Measurements from ENCODE around the gene OR51B4.

DNA sequence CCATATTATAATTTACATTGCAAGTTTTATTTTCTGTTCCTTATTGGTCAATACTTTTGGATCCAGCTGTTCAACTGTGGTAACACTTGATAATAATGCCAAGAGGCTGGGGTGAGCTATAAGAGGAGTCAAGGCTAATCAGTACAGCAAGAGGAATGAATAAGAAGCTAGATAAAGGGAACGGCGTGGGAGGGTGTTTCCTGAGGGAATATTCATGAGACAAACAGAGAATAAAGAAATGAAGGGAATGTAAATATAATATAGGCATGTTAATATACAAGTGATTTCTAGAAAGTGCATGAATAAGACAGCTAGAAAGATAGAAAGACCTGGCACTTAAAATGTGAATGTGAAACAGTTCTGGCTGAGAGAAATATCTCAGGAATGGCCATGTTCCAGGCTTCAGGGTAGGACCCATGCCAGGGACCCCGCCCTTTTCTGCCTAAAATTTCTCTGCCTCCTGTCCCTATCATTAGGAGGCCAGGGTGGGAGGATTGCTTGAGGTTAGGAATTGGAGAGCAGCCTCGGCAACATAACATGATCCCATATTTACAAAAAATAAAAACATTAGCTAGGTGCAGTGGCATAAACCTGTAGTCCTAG, 3.9 kb downstream of the OR51B4 start:
- TF ChIP-seq, protein P1, sequence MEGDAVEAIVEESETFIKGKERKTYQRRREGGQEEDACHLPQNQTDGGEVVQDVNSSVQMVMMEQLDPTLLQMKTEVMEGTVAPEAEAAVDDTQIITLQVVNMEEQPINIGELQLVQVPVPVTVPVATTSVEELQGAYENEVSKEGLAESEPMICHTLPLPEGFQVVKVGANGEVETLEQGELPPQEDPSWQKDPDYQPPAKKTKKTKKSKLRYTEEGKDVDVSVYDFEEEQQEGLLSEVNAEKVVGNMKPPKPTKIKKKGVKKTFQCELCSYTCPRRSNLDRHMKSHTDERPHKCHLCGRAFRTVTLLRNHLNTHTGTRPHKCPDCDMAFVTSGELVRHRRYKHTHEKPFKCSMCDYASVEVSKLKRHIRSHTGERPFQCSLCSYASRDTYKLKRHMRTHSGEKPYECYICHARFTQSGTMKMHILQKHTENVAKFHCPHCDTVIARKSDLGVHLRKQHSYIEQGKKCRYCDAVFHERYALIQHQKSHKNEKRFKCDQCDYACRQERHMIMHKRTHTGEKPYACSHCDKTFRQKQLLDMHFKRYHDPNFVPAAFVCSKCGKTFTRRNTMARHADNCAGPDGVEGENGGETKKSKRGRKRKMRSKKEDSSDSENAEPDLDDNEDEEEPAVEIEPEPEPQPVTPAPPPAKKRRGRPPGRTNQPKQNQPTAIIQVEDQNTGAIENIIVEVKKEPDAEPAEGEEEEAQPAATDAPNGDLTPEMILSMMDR (conservative IDR thresholded peaks at IDR 0.05; ENCODE audit: low read depth in 2 of 2) = no peak
- TF ChIP-seq EZH2phosphoT487 (IDR thresholded peaks at IDR 0.05; ENCODE audit: unreplicated experiment) (no peak), ZNF114 (CRISPR knock-in tag; IDR thresholded peaks at IDR 0.05) (no peak), ZNF331 (CRISPR knock-in tag; IDR thresholded peaks at IDR 0.05; ENCODE audit: low read depth) (no peak), POLR2AphosphoS5 (IDR thresholded peaks at IDR 0.05; ENCODE audit: low read depth) (no peak)
- TF ChIP-seq, protein P2, sequence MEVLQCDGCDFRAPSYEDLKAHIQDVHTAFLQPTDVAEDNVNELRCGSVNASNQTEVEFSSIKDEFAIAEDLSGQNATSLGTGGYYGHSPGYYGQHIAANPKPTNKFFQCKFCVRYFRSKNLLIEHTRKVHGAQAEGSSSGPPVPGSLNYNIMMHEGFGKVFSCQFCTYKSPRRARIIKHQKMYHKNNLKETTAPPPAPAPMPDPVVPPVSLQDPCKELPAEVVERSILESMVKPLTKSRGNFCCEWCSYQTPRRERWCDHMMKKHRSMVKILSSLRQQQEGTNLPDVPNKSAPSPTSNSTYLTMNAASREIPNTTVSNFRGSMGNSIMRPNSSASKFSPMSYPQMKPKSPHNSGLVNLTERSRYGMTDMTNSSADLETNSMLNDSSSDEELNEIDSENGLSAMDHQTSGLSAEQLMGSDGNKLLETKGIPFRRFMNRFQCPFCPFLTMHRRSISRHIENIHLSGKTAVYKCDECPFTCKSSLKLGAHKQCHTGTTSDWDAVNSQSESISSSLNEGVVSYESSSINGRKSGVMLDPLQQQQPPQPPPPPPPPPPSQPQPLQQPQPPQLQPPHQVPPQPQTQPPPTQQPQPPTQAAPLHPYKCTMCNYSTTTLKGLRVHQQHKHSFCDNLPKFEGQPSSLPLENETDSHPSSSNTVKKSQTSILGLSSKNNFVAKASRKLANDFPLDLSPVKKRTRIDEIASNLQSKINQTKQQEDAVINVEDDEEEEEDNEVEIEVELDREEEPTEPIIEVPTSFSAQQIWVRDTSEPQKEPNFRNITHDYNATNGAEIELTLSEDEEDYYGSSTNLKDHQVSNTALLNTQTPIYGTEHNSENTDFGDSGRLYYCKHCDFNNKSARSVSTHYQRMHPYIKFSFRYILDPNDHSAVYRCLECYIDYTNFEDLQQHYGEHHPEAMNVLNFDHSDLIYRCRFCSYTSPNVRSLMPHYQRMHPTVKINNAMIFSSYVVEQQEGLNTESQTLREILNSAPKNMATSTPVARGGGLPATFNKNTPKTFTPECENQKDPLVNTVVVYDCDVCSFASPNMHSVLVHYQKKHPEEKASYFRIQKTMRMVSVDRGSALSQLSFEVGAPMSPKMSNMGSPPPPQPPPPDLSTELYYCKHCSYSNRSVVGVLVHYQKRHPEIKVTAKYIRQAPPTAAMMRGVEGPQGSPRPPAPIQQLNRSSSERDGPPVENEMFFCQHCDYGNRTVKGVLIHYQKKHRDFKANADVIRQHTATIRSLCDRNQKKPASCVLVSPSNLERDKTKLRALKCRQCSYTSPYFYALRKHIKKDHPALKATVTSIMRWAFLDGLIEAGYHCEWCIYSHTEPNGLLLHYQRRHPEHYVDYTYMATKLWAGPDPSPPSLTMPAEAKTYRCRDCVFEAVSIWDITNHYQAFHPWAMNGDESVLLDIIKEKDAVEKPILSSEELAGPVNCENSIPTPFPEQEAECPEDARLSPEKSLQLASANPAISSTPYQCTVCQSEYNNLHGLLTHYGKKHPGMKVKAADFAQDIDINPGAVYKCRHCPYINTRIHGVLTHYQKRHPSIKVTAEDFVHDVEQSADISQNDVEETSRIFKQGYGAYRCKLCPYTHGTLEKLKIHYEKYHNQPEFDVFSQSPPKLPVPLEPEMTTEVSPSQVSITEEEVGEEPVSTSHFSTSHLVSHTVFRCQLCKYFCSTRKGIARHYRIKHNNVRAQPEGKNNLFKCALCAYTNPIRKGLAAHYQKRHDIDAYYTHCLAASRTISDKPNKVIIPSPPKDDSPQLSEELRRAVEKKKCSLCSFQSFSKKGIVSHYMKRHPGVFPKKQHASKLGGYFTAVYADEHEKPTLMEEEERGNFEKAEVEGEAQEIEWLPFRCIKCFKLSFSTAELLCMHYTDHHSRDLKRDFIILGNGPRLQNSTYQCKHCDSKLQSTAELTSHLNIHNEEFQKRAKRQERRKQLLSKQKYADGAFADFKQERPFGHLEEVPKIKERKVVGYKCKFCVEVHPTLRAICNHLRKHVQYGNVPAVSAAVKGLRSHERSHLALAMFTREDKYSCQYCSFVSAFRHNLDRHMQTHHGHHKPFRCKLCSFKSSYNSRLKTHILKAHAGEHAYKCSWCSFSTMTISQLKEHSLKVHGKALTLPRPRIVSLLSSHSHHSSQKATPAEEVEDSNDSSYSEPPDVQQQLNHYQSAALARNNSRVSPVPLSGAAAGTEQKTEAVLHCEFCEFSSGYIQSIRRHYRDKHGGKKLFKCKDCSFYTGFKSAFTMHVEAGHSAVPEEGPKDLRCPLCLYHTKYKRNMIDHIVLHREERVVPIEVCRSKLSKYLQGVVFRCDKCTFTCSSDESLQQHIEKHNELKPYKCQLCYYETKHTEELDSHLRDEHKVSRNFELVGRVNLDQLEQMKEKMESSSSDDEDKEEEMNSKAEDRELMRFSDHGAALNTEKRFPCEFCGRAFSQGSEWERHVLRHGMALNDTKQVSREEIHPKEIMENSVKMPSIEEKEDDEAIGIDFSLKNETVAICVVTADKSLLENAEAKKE (CRISPR knock-in tag; IDR thresholded peaks at IDR 0.05) = no peak
- TF ChIP-seq, protein P3, sequence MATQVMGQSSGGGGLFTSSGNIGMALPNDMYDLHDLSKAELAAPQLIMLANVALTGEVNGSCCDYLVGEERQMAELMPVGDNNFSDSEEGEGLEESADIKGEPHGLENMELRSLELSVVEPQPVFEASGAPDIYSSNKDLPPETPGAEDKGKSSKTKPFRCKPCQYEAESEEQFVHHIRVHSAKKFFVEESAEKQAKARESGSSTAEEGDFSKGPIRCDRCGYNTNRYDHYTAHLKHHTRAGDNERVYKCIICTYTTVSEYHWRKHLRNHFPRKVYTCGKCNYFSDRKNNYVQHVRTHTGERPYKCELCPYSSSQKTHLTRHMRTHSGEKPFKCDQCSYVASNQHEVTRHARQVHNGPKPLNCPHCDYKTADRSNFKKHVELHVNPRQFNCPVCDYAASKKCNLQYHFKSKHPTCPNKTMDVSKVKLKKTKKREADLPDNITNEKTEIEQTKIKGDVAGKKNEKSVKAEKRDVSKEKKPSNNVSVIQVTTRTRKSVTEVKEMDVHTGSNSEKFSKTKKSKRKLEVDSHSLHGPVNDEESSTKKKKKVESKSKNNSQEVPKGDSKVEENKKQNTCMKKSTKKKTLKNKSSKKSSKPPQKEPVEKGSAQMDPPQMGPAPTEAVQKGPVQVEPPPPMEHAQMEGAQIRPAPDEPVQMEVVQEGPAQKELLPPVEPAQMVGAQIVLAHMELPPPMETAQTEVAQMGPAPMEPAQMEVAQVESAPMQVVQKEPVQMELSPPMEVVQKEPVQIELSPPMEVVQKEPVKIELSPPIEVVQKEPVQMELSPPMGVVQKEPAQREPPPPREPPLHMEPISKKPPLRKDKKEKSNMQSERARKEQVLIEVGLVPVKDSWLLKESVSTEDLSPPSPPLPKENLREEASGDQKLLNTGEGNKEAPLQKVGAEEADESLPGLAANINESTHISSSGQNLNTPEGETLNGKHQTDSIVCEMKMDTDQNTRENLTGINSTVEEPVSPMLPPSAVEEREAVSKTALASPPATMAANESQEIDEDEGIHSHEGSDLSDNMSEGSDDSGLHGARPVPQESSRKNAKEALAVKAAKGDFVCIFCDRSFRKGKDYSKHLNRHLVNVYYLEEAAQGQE (IDR thresholded peaks at IDR 0.05; ENCODE audit: unreplicated experiment) = no peak
